GM18499 (cell line): ENCODE measurements around the gene NPAS2.
A peak's percentile ranks its signal among the peaks of the same experiment; 100 is the strongest.

ENCODE experiments used
- ATAC-seq: cut with Tn5 transposase; IDR thresholded peaks from one replicate; pipeline ENCODE4 v1.9.1; 2021; ENCODE audit warnings: moderate number of reproducible peaks; ENCODE audit not compliant: insufficient read depth, unreplicated experiment

Gene NPAS2

GRCh38 chr2:101002562-101003277, 182.8 kb downstream of the NPAS2 start:
- no peak for ATAC-seq

GRCh38 chr2:101003278-101003775, 183.4 kb downstream of the NPAS2 start:
- no peak for ATAC-seq

GRCh38 chr2:101004620-101005325, 184.8 kb downstream of the NPAS2 start:
- ATAC-seq = no peak

- ATAC-seq = no peak
Observed at GRCh38 chr2:101006065-101006715, 186.3 kb downstream of the NPAS2 start.

- ATAC-seq = no peak
Observed at GRCh38 chr2:101007415-101008345, 187.7 kb downstream of the NPAS2 start.

GRCh38 chr2:101011152-101011551, 191.2 kb downstream of the NPAS2 start:
- no peak for ATAC-seq

GRCh38 chr2:101012054-101012705, 192.2 kb downstream of the NPAS2 start:
- peak; percentile 87 for ATAC-seq

GRCh38 chr2:101012706-101013181, 192.8 kb downstream of the NPAS2 start:
- ATAC-seq = no peak

- no peak for ATAC-seq
Observed at GRCh38 chr2:101014264-101014857, 194.4 kb downstream of the NPAS2 start.

- no peak for ATAC-seq
Observed at GRCh38 chr2:101017371-101017770, 197.4 kb downstream of the NPAS2 start.

GRCh38 chr2:101018934-101019333, 199.0 kb downstream of the NPAS2 start:
- no peak for ATAC-seq

GRCh38 chr2:101022221-101022620, 202.3 kb downstream of the NPAS2 start:
- no peak for ATAC-seq

- no peak for ATAC-seq
Observed at GRCh38 chr2:101023327-101024107, 203.6 kb downstream of the NPAS2 start.

- no peak for ATAC-seq
Observed at GRCh38 chr2:101025561-101025960, 205.6 kb downstream of the NPAS2 start.

GRCh38 chr2:101026253-101026701, 206.3 kb downstream of the NPAS2 start:
- no peak for ATAC-seq

- no peak for ATAC-seq
Observed at GRCh38 chr2:101026923-101027469, 207.1 kb downstream of the NPAS2 start.

GRCh38 chr2:101027852-101028251, 207.9 kb downstream of the NPAS2 start:
- no peak for ATAC-seq
